IPS DF 4.7 (cell line): ENCODE measurements around the gene ESPN.
"Not testable (repeated sequence)": the region's sequence is repeated elsewhere in the genome, so short reads cannot be mapped to it uniquely, and the experiment has no call there.

Source experiments
- DNase-seq: peaks from one replicate; pipeline ENCODE4 v3.0.0-alpha.2; 2013; ENCODE audit warnings: low spot score; ENCODE audit errors: extremely low read depth

ESPN gene

GRCh38 chr1:6424619-6425593, at the start of gene ESPN:
ESPN (plus strand) TSS chr1:6424776; CDS start chr1:6424956, 180 bp downstream.
- no peak for DNase-seq

GRCh38 chr1:6378096-6378746, 46.4 kb upstream of the ESPN start:
- no peak for DNase-seq

GRCh38 chr1:6380037-6380436, 44.5 kb upstream of the ESPN start:
- DNase-seq, result no peak

GRCh38 chr1:6384135-6384534, 40.4 kb upstream of the ESPN start:
- DNase-seq, result no peak

GRCh38 chr1:6384962-6385361, 39.6 kb upstream of the ESPN start:
- DNase-seq, result no peak

GRCh38 chr1:6385488-6386191, 38.9 kb upstream of the ESPN start:
- DNase-seq, result peak; percentile 85

GRCh38 chr1:6386371-6386949, 38.1 kb upstream of the ESPN start:
- no peak for DNase-seq

- no peak for DNase-seq
These were observed 34.6 kb upstream of the ESPN start for GRCh38 chr1:6389971-6390370.

- DNase-seq, result no peak
These were observed 32.4 kb upstream of the ESPN start for GRCh38 chr1:6391951-6392808.

- DNase-seq, result no peak
These were observed 31.7 kb upstream of the ESPN start for GRCh38 chr1:6392809-6393399.

GRCh38 chr1:6393400-6394187, 31.0 kb upstream of the ESPN start, which contains the start of gene ACOT7:
ACOT7 (minus strand) TSS chr1:6393767; CDS start chr1:6393399, 368 bp downstream.
- DNase-seq, result no peak

GRCh38 chr1:6395130-6395529, 29.4 kb upstream of the ESPN start:
- not testable (repeated sequence) for DNase-seq

- DNase-seq, result not testable (repeated sequence)
These were observed 28.8 kb upstream of the ESPN start for GRCh38 chr1:6395781-6396244.

- no peak for DNase-seq
These were observed 27.6 kb upstream of the ESPN start for GRCh38 chr1:6396998-6397397.

- DNase-seq, result no peak
These were observed 26.6 kb upstream of the ESPN start for GRCh38 chr1:6397844-6398441.

GRCh38 chr1:6399294-6399693, 25.3 kb upstream of the ESPN start:
- DNase-seq, result no peak

- DNase-seq, result no peak
These were observed 22.9 kb upstream of the ESPN start for GRCh38 chr1:6401673-6402072.

- no peak for DNase-seq
These were observed 16.6 kb upstream of the ESPN start for GRCh38 chr1:6408023-6408422.

GRCh38 chr1:6409053-6409452, 15.5 kb upstream of the ESPN start:
- DNase-seq, result no peak
